Lower lobe of right lung (tissue), 2 donors: ENCODE data around the gene PROSER2. TPM values are rescaled to one million over a fixed set of nuclear protein-coding genes. Genes with fewer than 3 reads are reported as not detected.

Experiments
- ATAC-seq, 2 donors: fragments of 200-7000 bp; cut with Tn5 transposase; one replicate each; pipeline ENCODE4 v1.9.1; 2020 to 2022; ENCODE audit warnings: mild to moderate bottlenecking in 2 of 2, moderate library complexity in 2 of 2
- DNase-seq: peaks from one replicate; pipeline ENCODE4 v3.0.0-alpha.2; 2020
- H3K27ac ChIP-seq: fragments of 200-600 bp; one replicate; pipeline ENCODE4 v1.8.0; 2022
- H3K27me3 ChIP-seq: fragments of 200-600 bp; one replicate; pipeline ENCODE4 v1.8.0; 2022; ENCODE audit warnings: low read depth
- H3K36me3 ChIP-seq: fragments of 200-600 bp; one replicate; pipeline ENCODE4 v1.8.0; 2022; ENCODE audit warnings: mild to moderate bottlenecking
- H3K4me1 ChIP-seq: fragments of 200-600 bp; one replicate; pipeline ENCODE4 v1.8.0; 2022
- H3K4me3 ChIP-seq: fragments of 200-600 bp; one replicate; pipeline ENCODE4 v1.8.0; 2022; ENCODE audit warnings: mild to moderate bottlenecking
- H3K9me3 ChIP-seq: fragments of 200-600 bp; one replicate; pipeline ENCODE4 v1.8.0; 2022
- CTCF ChIP-seq: fragments of 200-600 bp; IDR thresholded peaks from one replicate; pipeline ENCODE4 v1.8.0; 2022; ENCODE audit warnings: antibody characterized with exemption, mild to moderate bottlenecking
- intact Hi-C: fragments of 100-400 bp; cut with DNase I; formaldehyde crosslinking; loops from one replicate; pipeline ENCODE4 v1.11.0; 2022
- total RNA-seq: library from RNA; stranded (reverse); fragmentation: NEBNext Ultra II Directional; extraction: Animal tissue kit (Norgen Biotek cat#: 25700); gene quantifications from one replicate; pipeline ENCODE4 v1.2.1, GENCODE V29; 2021
- donor health status: DM: no; HTN: yes; CAD: no; lungs with severe emphysema.

Gene PROSER2
- total RNA-seq, 1 donor from 2014 or later, result 18.0 TPM

DNA sequence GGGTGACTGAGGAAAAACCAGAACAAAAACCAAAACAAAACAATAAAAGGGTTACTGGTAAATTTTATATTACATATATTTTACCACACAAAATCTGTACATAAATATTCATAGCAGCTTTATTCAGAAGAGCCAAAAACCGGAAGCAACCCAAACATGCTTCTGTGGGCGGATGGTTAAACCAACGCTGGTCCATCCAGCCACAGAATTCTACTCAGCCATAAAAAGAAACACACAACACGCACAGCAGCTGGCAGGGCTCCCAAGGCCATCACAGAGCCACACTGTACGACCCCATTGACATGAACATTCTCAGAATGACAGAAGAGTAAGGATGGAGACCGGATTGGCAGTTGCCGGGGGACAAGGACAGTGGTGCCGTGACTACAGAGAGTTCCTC lies 83.6 kb downstream of the PROSER2 start:
- Histone ChIP-seq H3K27me3 (no peaks in the 10 kb centered on the region), H3K27ac (no peak overlapping the region), H3K4me1 (no peaks in the 10 kb centered on the region), H3K9me3 (no peaks in the 10 kb centered on the region), H3K4me3 (no peak overlapping the region), H3K36me3 (no peaks in the 10 kb centered on the region)
- DNase-seq (no peak), ATAC-seq (no peak)
- TF ChIP-seq CTCF, result no peak
- intact Hi-C loops, result no loop called here

DNA sequence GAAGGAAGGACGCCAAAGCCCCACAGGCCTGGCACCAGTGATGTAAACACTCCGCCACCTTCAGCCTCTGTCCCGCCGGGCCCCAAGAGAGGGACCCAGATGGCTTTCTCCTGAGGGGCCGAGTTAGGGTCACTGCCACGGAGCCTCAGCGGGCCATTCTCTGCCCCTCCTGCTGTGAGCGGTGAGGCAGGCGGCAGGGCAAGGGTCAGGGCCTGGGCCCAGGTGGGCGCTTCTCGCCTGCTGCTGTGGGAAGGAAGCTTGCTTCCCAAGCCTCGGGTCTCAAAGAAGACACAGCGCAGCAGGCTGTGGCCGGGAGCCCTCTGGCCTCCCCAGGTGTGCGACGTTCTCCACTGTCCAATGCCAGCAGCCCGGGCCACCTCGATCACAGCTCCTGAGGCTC lies 84.8 kb downstream of the PROSER2 start:
- ATAC-seq, result no peak
- no peaks in the 10 kb centered on the region for H3K4me1 ChIP-seq
- H3K27me3 ChIP-seq, result no peaks in the 10 kb centered on the region
- no peak for DNase-seq
- intact Hi-C loops, result no loop called here
- H3K27ac ChIP-seq, result no peak overlapping the region
- TF ChIP-seq CTCF, result no peak
- no peak overlapping the region for H3K4me3 ChIP-seq
- no peaks in the 10 kb centered on the region for H3K36me3 ChIP-seq
- H3K9me3 ChIP-seq, result no peaks in the 10 kb centered on the region

- H3K36me3 ChIP-seq, result no peaks in the 10 kb centered on the region
- H3K27me3 ChIP-seq, result no peaks in the 10 kb centered on the region
- H3K9me3 ChIP-seq, result no peaks in the 10 kb centered on the region
- intact Hi-C loops, result no loop called here
- no peak overlapping the region for H3K4me3 ChIP-seq
- H3K27ac ChIP-seq, result no peak overlapping the region
- H3K4me1 ChIP-seq, result no peaks in the 10 kb centered on the region
- ATAC-seq (peak in 1 of 2 donors; percentile 15), DNase-seq (no peak)
- no peak for TF ChIP-seq CTCF
Observed at GRCh38 chr10:11908536-11908935, 85.4 kb downstream of the PROSER2 start.

DNA sequence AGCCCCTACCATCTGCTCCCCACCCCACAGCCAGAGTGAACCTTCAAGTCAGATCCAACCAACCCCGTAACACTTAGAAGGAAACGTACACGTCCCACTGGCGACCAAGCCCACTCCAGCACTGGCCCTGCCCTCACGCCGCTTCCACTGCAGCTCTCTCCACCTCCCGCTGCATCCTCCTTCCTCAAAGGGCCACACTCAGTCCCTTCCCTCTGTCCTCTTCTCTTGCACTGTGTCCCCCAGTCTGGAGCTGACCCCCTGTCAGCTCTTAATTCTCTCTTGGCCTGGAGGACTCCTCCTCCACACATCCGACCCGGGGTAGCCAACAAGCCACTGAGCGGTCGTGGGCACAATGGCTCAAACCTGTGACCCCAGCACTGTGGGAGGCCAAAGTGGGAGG lies 85.8 kb downstream of the PROSER2 start:
- no peak for ATAC-seq
- Histone ChIP-seq H3K36me3 (no peaks in the 10 kb centered on the region), H3K4me3 (no peak overlapping the region), H3K27ac (no peak overlapping the region), H3K4me1 (no peaks in the 10 kb centered on the region), H3K27me3 (no peaks in the 10 kb centered on the region), H3K9me3 (no peaks in the 10 kb centered on the region)
- no peak for TF ChIP-seq CTCF
- no peak for DNase-seq
- intact Hi-C loops, result no loop called here

GRCh38 chr10:11909618-11910017 lies 86.5 kb downstream of the PROSER2 start:
- intact Hi-C loops, result no loop called here
- no peaks in the 10 kb centered on the region for H3K27me3 ChIP-seq
- H3K27ac ChIP-seq, result no peak overlapping the region
- no peak for TF ChIP-seq CTCF
- H3K4me1 ChIP-seq, result no peaks in the 10 kb centered on the region
- H3K4me3 ChIP-seq, result no peak overlapping the region
- H3K9me3 ChIP-seq, result no peaks in the 10 kb centered on the region
- peak; percentile 10 to 27 for ATAC-seq
- no peaks in the 10 kb centered on the region for H3K36me3 ChIP-seq
- DNase-seq, result no peak

DNA sequence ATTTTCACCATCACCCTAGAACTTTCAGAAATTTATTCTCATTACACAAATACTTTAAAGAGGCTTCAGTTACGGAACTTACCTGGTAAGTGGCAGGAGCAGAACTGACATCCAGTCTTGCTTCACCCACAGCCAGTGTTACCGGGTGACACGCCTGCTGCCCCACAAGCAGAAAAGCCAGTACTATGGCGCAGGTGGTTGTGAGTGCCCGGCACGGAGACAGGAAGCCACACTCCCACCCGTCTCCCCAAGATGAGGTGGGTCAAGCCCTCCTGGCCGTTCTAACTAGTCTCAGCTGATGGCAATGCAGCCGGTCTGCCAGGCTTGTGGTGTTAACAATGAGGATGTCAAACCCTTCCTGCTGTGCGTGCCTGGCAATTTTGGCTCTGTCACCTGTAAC lies 86.9 kb downstream of the PROSER2 start:
- intact Hi-C loops, result no loop called here
- Histone ChIP-seq H3K4me1 (no peaks in the 10 kb centered on the region), H3K9me3 (no peaks in the 10 kb centered on the region), H3K4me3 (no peak overlapping the region), H3K27me3 (no peaks in the 10 kb centered on the region), H3K27ac (no peak overlapping the region), H3K36me3 (no peaks in the 10 kb centered on the region)
- ATAC-seq, result peak; percentile 63 to 68
- no peak for DNase-seq
- no peak for TF ChIP-seq CTCF
